ENCODE results near the gene SLC4A5. TPM values are rescaled to one million over a fixed set of nuclear protein-coding genes. Genes with fewer than 3 reads are reported as not detected.
"Not testable (repeated sequence)": the region's sequence is repeated elsewhere in the genome, so short reads cannot be mapped to it uniquely, and the experiment has no call there.

Gene SLC4A5
- total RNA-seq, 1 experiment from 2014 or later, result not detected

DNA sequence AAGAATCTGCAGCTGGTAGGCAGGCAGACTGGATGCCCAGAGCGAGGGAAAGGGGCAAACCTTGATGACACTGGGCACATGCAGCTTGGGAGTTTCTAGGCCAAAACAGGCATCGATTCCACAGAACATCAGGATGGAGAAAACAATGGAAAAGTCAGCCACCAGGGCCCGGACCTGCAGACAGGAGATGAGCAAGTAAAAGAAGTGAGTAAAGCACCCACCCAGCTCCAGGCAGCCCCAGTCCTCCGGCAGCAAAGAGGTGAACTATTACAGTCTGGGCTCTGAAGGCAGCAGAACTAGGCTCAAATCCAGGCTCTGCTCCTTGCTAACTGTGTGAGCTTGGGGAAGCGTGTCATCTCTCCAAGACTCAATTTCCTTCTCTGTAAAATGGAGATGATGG is 108.2 kb downstream of the SLC4A5 start:
- DNase-seq (ENCODE audit: low read depth), result no peak

DNA sequence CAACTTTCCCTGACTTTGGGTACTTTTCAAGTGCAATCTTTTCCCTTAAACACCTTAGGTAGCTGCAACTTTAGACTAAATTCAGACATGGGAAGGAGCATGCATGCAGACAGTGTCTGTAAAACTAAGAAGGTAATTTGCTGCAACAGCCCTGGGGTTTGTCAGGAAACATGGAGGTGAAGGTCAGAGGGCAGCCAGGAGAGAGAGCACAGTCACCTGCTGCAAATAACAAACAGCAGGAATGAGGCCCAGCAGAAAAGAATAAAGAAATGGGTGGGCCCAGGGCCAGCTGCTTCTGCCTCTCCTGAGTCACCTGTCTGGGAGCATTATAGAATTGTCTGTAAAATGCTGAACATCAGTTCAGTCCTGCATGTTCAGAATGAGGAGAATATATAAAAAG is 109.6 kb downstream of the SLC4A5 start:
- DNase-seq (ENCODE audit: low read depth), result no peak

DNA sequence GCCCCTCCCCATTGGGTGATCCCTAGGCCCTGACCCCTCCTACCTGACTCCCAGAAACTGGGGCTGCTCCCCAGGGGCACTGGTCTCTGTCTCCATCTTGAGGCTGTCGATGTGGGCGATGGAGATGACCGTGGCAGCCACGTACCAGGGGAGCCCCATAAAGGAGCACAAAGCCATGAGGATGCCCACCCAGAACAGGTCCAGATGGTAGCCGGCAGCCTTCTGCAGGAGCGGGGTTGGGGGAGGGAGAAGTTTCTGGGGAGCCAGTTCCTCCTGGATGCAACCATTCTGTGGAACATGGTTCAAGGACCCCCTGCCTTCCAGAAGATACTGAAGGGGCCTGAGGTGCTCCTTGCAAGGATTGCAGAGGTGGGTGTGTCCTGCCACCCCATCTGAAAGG is 110.8 kb downstream of the SLC4A5 start:
- DNase-seq (ENCODE audit: low read depth), result no peak

DNA sequence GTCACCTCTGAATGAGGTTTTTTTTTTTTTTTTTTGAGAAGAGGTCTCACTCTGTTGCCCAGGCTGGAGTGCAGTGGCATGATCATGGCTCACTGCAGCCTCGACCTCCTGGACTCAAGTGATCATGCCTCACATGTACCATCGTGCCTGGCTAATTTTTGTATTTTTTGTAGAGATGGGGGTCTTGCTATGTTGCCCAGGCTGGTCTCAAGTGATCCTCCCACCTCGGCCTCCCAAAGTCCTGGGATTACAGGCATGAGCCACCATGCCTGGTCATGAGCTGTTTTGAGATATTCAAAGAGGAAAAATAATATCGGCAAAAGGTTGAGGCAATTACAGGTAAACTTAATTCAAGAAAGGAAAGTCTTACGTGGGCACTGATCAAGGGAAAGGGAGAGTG is 113.4 kb downstream of the SLC4A5 start:
- DNase-seq (ENCODE audit: low read depth), result not testable (repeated sequence)

GRCh38 chr2:74228772-74229171 is 114.4 kb downstream of the SLC4A5 start:
- DNase-seq (ENCODE audit: low read depth), result no peak

DNA sequence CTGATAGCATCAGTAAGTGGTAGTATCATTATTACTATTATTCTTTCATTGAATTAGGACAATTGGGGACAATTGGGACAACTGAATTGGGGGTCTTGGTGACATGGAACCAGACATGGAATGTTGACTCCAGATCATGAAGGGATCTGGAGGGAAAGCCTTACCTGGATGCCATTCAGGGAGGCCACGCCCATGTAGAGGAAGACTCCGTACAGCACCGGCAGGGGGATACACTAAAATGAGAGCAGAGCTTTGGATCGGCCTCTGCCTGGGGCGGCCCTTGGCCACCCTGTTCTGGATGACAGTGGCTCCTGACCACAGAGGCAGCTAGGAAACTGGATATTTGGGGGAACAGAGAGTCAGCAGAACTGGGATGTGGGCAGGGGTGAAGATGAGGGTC is 115.6 kb downstream of the SLC4A5 start:
- no peak for DNase-seq (ENCODE audit: low read depth)

DNA sequence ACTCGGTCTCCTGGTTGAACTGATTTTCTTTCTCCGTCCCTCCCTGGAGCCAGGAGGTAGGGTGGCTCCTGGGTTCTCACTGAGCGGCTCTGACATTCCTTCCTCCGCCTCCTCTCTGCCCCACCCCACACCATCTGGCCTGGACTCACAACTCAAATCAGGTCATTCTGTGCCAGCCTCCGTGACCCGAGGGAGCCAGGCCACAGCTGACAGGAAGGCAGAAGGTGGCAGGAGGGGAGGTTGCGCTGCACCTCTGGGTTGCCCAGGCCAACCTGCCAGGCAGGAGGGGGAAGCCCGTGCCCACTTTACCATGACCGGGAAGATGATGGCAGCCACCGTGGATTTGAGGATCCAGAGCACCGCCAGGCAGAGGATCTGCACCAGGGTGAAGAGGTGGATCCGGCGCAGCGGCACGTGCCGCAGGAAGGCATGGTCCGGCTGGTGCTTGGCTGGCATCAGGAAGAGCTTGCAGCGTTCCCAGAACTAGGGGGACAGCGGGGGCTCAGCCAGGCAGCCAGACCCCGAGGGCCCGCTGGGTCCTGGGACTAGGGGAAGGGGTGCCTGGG is 116.5 kb downstream of the SLC4A5 start:
- DNase-seq (ENCODE audit: low read depth), result no peak

GRCh38 chr2:74225698-74226459 is 117.3 kb downstream of the SLC4A5 start:
- no peak for DNase-seq (ENCODE audit: low read depth)

GRCh38 chr2:74223941-74224770 is 119.1 kb downstream of the SLC4A5 start:
- DNase-seq (ENCODE audit: low read depth), result no peak

- DNase-seq (ENCODE audit: low read depth), result no peak
Observed at GRCh38 chr2:74222300-74222650, 120.9 kb downstream of the SLC4A5 start.

DNA sequence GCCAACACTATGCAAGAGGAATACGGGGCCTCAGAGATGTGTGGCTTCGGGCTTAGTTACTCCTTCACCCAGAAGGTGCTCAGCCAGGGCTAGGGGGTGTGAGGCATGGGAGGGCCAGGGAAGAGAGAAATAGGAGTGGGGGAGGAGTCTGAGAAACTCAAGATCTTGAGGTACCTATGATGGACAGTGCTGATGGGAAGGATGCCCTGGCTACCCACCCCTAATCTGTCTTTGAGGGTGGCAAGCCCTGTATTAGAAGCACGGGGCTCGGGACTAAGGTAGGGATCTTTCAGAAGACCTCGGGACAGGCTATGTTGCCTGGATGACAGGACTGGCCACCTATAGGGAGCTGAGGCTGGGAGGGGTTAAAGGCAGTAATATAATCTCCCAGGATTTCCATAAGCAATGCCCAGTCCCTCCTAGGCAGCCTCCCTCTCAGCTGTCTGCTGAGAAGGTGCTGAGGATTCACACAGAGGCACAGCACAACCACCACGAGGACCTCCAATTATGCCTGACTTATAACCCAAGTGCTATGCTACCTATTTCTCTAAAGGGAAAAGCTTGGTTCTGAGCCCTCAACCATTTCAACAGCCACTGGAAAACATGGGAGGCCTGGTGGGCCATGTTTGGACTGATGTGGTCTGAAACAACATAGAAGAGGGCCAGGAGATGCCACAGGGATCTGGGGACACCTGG is 121.5 kb downstream of the SLC4A5 start:
- DNase-seq (ENCODE audit: low read depth), result no peak

GRCh38 chr2:74221091-74221490 is 122.1 kb downstream of the SLC4A5 start:
- DNase-seq (ENCODE audit: low read depth), result no peak

GRCh38 chr2:74219846-74220486 is 123.2 kb downstream of the SLC4A5 start:
- DNase-seq (ENCODE audit: low read depth), result no peak

GRCh38 chr2:74216642-74217041 is 126.6 kb downstream of the SLC4A5 start:
- DNase-seq (ENCODE audit: low read depth), result no peak

GRCh38 chr2:74215771-74216170 is 127.4 kb downstream of the SLC4A5 start:
- not testable (repeated sequence) for DNase-seq (ENCODE audit: low read depth)

DNA sequence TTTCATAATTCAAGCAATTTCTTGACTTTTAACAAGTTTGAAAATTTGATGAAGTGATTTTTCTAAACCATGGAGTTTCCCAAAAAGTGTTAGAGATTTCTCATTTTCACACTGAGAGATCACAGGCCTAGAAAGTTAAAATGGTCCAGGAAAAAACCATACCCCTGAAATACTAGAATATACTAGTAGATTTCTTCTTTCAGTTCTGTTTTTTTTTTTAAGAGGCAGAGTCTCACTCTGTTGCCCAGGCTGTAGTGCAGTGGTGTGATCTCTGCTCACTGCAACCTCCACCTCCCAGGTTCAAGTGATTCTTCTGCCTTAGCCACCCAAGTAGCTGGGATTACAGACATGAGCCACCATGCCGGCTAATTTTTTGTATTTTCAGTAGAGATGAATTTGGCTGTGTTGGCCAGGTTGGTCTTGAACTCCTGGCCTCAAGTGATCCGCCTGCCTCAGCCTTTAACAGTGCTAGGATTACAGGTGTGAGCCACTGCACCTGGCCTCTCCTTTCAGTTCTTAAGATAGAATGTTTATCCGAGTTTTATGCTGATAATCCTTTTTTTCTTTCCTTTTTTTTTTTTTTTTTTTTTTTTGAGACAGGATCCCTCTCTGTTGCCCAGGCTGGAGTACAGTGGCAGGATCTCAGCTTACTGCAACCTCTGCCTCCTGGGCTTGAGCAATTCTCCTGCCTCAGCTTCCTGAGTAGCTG is 130.4 kb downstream of the SLC4A5 start:
- DNase-seq (ENCODE audit: low read depth), result no peak

GRCh38 chr2:74206180-74206688 is 137.0 kb downstream of the SLC4A5 start:
- peak; percentile 52 for DNase-seq (ENCODE audit: low read depth)

DNA sequence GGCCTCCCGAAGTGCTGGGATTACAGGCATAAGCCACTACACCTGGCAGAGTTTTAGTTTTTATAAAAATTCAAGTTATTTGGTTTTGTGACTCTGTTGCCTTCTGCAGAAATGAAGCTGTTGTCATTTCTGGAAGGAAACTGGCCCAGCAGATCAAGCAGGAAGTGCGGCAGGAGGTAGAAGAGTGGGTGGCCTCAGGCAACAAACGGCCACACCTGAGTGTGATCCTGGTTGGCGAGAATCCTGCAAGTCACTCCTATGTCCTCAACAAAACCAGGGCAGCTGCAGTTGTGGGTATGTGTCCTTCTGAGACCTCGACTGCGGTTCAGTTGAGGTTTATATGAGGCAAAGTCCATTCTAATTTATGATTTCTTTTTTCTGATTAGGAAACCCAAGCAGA is 137.6 kb downstream of the SLC4A5 start:
- DNase-seq (ENCODE audit: low read depth), result no peak

DNA sequence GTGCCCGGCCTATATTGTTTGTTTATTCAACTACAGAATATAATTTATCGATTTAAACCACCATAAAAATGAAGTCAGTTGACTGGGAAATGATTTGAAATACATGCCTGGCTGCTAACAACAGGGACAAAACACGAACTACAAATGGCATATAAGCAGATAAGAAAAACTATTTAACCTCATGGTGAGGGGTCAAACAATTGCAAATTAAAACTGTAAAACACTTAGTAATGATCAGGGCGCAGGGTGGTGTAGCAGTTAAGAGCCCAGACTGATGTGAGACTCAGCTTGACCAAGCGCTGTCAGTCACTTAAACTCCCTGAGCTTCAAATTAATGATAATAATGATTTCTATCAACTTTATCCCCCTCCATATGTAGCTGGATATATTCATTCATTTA is 138.1 kb downstream of the SLC4A5 start:
- no peak for DNase-seq (ENCODE audit: low read depth)

DNA sequence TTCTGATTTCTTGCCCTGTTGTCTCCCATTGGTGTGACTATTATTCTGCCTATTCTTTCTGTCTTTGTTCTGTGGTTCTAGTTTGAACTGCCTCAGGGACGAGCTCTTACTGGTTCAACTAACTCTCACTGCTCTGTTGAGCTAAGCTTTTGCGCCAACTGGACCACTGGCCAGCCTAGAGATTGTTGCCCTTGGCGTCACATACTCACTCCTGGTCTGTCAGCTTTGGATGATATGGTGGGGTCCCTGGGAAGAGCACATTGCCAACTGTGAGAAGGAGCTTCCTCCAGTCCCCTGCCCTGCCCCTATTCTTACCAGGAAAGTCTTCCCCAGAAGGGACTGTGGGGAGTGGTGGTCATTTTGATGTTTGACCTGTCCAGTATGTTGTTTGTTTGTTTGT is 138.8 kb downstream of the SLC4A5 start:
- no peak for DNase-seq (ENCODE audit: low read depth)
